HK-2 (cell line): ENCODE data around the gene TBC1D24.
"Not testable (repeated sequence)": the region's sequence is repeated elsewhere in the genome, so short reads cannot be mapped to it uniquely, and the experiment has no call there.

Experiments used
- DNase-seq: peaks from one replicate; pipeline ENCODE4 v3.0.0-alpha.2; 2018; ENCODE audit not compliant: unreplicated experiment

Gene TBC1D24

DNA sequence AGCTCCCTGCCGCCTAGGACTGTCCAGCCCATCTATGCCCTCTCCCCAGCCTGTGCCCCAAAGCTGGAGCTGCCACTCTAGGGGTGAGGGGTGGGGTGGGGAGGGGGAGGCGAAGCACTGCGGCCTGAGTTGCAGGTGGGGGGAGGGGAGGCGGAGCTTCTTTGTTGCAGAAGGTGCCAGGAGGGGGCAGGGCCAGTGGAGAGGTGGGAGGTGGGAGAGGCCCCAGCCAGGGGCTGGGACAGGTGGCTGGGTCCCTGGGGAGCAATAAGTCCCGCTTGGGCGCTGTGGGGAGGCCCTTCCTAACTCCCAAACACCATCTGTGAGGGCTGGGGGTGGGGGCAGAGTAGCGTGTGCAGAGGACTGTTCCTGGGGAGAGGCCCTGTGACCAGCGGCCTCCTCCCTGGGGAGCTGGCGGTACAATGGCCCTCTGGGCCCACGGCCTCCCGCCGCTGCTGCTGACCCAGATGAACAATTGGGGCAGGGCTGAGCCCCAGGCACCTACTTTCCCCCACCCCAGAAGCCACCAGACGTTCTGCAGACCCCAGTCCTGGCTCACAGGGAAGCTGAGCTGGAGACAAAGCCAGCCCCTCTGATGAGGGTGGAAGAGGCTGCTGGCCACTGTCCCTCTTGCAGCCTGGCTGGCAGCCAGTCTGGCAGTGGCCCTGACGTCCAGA is 6.1 kb upstream of the TBC1D24 start:
- DNase-seq = no peak

DNA sequence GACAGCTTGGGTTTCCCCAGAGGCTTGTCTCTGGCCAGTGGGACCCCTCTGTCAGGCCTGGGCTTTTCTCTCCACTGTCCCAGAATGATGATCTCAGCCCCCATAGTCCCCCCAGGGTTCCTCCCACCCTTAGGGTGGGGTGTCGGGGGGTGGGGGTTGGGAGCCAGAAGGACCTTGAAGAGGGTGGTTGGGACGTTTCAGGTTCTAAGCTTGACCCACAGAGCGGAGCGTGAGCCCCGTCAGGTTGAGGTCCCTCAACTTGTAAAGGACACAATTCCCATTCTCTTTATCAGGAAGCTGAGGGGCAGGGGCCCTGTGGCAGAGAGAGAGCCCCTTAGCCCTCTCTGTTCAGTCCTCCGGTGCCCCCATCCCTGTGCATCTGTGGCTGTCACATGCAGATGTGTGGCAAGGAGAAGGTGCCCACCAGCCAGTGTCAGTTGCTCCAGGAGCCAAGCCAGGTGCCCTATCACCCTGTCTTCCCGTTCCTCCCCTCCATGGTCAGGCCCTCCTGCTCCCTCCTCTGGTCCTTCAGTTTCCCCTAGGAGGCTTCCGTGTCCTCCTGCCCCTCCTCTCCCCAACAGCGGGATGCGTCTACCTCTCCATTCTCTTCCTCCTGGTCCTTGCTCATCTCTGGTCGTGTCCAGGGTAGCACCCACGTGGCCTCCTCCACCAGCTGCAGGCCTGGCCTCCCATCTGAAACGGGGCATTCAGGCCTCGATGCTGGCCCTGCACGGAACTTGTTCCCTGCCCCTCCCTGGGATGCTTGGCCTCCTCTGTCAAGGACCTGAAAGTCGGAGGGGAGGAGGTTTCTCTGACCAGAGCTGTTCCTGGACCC is 5.3 kb upstream of the TBC1D24 start:
- no peak for DNase-seq

DNA sequence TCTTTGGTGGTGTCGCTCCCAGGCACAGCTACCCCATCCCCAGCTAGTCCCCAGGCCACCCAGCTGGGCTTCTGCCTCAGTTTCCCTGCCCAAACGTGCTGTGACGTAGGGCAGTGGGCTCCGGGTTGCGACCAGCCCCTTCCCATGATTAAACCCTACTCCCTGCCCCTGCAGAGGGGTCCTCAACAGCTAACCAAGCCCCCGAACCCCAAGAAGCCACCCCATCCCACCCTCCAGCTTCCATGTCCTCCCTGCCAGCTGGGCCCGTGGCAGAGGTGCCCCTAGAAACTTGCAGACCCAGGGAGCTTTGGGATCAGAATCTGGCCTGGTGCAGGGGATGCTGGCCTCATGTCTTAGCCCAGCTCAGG is 4.7 kb upstream of the TBC1D24 start:
- DNase-seq = no peak

DNA sequence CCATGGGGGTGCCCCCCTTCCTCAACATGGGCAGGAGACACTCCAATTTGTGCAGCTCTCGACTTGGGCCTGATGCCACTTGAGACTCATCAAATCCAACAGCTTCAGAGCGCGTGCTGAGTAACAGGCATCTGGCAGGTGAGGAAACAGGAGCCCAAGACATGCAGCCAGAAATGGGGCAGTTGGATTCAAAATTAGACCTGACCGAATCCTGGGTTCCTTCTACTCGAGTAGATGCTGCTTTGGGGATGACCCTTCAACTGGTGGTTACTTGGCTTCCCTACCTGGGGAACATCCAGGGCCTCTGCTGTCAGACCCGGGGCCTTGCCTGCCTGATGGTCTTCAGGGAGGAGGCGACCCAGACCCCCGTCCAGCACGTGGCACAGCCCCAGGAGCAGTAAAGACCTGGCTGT is 4.3 kb upstream of the TBC1D24 start:
- DNase-seq = no peak

DNA sequence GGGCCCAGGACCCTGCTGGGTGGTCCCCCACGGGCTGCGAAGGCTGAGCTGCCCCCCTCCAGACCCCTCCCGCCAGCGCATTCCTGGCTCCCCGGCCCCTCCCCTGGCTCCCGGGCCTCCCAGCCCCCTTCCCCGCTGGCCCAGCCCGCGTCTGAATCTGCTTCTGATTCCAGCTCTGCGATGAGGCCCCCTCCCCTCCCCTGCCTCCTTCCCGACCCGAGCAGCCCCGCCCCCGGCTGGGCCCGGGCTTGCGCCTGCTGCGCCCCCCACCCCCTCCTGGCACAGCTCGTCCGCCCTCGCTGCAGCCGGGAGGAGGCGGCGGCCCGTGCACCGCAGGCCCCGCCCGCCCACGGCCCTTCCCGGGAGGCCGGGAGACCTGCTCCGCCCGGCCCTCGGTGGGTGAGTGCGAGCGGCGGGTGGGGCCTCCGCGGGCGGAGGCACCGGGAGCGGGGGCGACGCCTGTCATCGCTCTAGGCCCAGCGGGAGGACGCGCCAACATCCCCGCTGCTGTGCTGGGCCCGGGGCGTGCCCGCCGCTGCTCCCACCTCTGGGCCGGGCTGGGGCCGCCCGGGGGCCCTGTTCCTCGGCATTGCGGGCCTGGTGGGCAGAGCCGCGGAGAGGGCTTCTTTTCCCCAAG is 3.8 kb upstream of the TBC1D24 start, which contains the start of gene NTN3:
Gene NTN3 (plus strand): TSS at position 282 of the 637 bp plus-strand sequence. CDS start 405 bp downstream, outside the sequence.
- no peak for DNase-seq

DNA sequence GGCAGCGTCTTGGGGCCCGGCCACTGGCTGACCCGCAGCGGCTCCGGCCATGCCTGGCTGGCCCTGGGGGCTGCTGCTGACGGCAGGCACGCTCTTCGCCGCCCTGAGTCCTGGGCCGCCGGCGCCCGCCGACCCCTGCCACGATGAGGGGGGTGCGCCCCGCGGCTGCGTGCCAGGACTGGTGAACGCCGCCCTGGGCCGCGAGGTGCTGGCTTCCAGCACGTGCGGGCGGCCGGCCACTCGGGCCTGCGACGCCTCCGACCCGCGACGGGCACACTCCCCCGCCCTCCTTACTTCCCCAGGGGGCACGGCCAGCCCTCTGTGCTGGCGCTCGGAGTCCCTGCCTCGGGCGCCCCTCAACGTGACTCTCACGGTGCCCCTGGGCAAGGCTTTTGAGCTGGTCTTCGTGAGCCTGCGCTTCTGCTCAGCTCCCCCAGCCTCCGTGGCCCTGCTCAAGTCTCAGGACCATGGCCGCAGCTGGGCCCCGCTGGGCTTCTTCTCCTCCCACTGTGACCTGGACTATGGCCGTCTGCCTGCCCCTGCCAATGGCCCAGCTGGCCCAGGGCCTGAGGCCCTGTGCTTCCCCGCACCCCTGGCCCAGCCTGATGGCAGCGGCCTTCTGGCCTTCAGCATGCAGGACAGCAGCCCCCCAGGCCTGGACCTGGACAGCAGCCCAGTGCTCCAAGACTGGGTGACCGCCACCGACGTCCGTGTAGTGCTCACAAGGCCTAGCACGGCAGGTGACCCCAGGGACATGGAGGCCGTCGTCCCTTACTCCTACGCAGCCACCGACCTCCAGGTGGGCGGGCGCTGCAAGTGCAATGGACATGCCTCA is 3.1 kb upstream of the TBC1D24 start:
- no peak for DNase-seq

DNA sequence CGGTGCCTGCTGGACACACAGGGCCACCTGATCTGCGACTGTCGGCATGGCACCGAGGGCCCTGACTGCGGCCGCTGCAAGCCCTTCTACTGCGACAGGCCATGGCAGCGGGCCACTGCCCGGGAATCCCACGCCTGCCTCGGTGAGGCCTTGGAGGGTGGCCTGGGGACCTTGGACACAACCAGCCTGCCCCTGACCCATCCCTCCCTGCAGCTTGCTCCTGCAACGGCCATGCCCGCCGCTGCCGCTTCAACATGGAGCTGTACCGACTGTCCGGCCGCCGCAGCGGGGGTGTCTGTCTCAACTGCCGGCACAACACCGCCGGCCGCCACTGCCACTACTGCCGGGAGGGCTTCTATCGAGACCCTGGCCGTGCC is 2.5 kb upstream of the TBC1D24 start:
- no peak for DNase-seq

DNA sequence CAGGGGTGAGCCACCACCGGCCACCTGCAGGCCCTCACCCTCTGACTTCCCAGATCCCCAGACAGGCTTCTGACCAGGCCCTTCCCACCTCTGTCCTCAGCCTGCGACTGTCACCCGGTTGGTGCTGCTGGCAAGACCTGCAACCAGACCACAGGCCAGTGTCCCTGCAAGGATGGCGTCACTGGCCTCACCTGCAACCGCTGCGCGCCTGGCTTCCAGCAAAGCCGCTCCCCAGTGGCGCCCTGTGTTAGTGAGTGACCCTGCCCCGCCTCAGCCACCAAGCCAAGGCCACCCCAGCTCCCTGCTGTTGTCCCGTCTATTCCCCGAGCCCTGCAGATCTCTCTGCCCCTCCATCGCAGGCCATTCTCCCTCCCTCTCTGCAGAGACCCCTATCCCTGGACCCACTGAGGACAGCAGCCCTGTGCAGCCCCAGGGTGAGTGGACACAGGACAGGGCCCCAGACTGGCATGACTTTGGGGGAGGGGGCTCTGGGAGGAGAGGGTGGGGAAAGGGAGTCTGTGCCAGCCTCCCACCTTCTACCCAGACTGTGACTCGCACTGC is 2.0 kb upstream of the TBC1D24 start:
- no peak for DNase-seq

DNA sequence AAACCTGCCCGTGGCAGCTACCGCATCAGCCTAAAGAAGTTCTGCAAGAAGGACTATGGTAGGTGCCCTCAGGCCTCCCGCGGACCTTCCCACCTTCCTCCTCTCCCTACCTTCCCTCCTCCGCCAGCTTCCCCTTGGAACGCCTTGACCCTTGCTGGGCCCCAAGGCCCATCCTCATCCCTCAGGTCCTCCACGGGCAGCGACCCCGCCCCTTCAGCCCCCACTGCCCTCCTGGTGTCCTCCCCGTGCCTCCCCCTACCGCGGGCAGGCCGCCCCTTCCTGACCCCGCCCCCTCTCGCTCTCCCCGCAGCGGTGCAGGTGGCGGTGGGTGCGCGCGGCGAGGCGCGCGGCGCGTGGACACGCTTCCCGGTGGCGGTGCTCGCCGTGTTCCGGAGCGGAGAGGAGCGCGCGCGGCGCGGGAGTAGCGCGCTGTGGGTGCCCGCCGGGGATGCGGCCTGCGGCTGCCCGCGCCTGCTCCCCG is 1.4 kb upstream of the TBC1D24 start:
- no peak for DNase-seq

DNA sequence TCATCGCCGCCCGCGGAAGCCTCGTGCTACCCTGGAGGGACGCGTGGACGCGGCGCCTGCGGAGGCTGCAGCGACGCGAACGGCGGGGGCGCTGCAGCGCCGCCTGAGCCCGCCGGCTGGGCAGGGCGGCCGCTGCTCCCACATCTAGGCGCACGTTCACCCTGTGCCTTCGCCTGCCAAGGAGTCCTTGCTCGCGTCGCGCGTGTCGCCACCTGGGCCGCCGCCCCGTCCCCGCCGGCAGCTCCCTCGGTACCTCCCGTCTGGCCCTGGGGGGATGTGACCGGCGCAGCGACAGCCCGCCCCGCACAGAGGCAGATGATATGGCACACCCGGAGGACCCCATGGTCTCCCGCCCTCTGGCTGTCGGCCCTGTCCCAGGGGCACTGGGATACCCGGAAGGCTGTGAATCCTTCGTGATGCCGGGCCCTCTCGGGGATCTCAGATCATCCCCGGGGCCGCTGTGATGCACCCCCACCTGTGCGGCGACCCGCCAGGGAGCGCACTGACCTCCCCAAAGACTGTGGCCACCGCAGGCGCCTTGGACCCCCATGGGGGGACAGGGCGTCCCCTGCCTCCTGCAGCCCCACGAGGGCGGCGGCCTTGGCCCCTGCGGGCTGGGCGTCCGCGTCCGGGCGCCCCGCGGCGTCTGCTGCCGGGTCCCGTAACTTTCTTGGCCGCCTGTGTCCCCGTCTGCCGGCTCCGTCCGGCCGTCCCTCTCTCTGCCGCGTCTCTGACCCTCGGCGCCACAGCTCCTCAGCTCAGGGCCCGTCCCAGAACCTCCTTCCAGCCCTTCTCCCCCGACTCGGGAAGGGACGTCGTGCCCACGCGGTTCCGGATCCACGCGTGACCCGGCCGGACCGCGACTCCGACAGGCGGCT is 689 bp upstream of the TBC1D24 start:
- DNase-seq = peak; percentile 48

DNA sequence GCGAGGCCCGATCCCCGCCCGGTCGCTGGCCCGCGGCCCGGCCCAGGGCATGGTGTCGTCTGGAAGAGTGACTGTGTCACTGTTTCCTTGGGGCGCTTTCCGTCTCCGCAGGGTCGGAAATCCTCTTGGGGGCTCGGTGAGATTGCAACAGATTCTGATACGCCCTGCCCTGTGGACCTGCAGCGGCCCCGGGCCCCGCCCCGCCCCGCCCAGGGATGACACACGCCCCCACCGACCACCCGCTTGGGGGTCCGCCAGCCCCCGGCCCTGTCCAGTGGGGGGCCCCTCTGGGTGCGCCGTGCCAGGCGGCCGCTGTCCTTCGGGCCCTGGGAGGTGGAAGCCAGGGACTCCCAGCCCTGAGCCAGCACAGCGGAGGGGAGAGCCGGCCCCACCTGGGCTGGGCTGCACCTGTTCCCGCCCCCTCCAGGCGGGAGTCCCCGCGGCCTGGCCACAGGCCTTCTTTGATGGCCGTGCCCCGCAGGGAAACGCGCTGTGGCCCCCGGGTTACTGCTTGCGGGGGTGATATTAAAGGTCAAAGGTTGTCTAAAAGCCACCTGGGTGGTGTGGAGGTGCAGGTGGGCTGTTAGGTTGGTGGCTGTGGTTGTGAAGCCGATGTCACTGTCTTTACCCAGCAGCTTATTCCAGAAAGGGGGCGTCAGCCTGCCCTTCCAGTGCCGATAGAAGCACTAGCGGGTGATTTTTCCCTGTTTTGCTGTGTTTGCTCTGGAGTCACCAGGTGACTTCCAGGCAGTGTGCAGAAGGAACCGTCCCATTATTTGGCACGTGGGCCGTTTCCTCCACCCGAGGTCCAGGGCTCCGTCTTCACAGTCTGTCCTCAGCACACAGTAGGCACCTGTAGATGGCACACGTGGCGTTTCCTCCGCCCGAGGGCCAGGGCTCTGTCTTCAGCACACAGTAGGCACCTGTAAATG is 752 bp downstream of the TBC1D24 start:
- no peak for DNase-seq

DNA sequence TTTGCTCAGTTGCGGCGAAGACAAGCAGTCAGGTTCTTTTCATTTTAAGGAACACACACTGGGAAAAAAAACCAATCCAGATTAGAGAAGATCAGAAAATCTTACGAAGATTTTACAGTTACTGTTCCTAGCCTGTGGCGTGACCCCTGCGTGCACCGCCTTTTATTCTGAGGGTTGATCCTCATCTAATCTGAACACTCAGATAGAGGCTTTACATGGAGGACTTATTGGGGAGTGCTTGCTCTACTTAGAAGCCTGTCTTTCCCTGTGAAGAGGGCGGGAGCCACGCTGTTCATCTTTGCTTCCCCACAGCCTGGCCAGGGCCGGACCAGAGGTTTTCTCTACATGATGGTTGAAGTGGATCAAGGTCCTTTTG is 1.4 kb downstream of the TBC1D24 start:
- no peak for DNase-seq

DNA sequence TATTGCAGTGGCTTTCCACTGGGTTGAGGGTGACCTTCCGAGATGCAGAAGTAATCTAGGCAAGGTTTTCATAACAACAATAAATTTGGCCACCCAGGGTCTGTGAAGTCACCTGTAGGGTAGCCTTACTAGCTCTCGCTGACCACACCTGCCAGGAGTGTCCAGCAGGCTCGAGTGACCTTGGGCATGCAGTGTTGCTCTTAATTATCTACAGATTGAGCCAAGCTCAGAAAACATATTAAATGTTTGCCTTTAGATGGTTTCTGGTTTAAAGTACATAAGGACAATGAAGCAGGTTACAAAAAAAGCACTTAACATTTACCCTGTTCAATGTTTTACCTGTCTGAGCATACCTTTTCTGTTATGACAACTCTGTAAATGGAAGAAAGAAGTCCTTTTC is 1.8 kb downstream of the TBC1D24 start:
- DNase-seq = no peak

DNA sequence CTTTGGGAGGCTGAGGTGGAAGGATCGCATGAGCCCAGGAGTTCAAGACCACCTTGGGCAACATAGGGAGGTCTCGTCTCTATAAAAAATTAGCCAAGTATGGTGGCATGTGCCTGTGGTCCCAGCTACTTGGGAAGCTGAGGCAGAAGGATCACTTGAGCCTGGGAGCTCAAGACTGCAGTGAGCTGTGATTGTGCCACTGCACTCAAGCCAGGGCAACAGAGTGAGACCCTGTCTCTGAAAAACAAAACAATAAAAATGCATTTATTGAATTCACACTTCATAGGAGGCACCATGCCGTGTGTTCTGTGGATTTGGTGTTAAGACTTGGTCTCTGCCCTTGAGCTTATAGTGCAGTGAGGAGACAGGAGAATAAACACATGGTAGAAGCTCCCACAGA is 2.4 kb downstream of the TBC1D24 start:
- no peak for DNase-seq

DNA sequence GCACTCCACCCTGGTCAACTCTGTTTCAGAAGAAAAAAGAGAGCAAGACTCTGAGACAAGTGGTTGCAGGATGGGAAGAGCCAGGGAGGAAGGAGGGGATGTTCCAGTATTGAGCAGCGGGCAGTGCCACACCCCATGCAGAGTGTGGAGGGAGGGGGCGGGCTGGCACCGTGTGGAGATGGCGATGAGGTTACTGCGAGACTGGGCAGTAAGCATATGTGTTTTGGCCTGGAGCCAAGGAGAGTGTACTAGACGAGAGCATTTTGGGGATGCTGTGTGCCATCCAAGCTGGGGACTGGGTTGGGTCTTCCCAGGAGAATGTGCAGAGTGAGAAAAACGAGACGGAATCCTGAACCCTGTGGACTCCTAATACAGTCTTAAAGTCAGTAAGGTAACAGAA is 3.4 kb downstream of the TBC1D24 start:
- no peak for DNase-seq

DNA sequence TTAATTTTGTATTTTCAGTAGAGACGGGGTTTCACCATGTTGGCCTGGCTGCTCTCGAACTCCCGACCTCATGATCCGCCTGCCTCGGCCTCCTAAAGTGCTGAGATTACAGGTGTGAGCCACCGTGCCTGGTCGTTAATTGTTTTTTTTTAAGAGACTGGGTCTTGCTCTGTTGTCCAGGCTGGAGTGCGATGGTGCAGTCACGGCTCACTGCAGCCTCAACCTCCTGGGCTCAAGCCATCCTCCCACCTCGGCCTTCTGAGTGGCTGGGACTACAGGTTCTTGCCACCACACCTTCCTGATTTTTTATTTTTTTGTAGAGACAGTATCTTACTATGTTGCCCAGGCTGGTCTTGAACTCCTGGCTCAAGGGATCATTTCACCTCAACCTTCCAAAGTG is 5.1 kb downstream of the TBC1D24 start:
- not testable (repeated sequence) for DNase-seq

DNA sequence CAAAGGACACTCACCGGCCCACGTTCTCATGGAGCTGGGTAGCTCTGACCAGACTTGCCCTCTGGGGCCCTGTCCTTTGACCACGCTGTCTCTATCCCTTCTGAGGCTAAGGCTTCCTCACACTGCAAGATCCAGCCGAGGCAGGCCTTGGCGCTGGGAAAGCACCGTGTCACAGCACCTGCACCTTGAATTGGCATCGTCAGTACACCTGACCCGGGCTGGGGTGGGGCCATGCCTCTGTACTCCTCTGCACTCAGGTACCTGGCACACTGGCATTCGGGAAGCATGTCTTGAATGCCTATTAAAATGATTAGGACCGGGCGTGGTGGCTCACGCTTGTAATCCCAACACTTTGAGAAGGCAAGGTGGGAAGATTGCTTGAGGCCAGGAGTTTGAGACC is 6.0 kb downstream of the TBC1D24 start:
- no peak for DNase-seq

DNA sequence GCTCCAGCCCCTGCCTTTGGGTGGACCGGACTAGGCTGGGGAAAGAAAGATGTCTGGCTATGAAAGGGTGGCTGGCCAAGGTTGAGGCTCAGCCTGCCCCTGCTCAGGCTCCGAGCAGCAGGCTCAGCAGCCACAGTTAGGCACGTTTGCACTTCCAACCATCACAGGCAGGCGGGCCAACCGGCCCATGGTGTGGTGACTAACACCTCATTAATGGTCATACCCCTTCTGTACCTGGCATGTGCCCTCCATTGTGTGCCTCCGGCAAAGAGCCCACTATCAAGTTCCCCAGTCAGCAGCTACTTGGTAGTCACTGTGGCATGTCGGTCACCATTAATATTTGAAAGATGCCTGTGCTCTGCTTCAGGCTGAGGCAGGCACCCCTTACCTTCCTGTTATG is 6.7 kb downstream of the TBC1D24 start:
- no peak for DNase-seq

DNA sequence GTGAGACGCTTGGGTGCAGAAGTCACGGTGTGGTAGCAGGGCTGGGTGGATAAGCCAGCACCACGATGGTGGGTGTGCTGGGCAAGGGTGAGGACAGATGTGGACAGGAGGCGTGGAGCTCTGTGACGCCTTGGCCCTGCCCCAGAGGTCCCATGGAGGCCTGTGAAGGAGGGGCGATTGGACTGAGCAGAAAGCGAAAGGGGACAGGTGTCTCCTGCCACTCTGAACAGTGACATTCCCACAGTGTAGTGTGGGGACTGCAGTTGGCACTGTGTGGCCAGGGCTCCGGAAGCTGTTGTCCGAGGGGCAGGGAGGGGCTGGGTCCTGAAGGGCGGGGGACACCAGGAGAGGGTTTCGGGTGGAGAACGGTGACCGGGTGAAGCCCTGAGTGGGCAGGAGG is 7.3 kb downstream of the TBC1D24 start:
- no peak for DNase-seq
